Lung (tissue), 12 donors: ENCODE results near the gene NUBPL. TPM values are rescaled to one million over a fixed set of nuclear protein-coding genes. Genes with fewer than 3 reads are reported as not detected.
"Not testable (repeated sequence)": the region's sequence is repeated elsewhere in the genome, so short reads cannot be mapped to it uniquely, and the experiment has no call there.

Source experiments
- ATAC-seq: fragments of 200-7000 bp; cut with Tn5 transposase; one replicate; pipeline ENCODE4 v1.9.1; 2020; ENCODE audit warnings: moderate number of reproducible peaks; ENCODE audit not compliant: insufficient read depth, low FRiP score
- DNase-seq, 3 donors: peaks; one replicate each; pipeline ENCODE4 v3.0.0-alpha.2; 2013 to 2017
- H3K27ac ChIP-seq, 2 donors: one replicate each; pipeline ENCODE4 v1.5.1; 2013; ENCODE audit warnings: mild to moderate bottlenecking in 2 of 2, moderate library complexity in 2 of 2, control low read depth in 1 of 2, inconsistent platforms in 1 of 2, low read depth in 1 of 2, low read length in 1 of 2
- H3K27me3 ChIP-seq, 3 donors: one replicate each; pipeline ENCODE4 v1.5.1; 2013; ENCODE audit warnings: low read length in 2 of 3; ENCODE audit not compliant: control insufficient read depth in 3 of 3, insufficient read depth in 3 of 3
- H3K36me3 ChIP-seq, 4 donors: one replicate each; pipeline ENCODE4 v1.5.1; 2013; ENCODE audit warnings: low read length in 4 of 4, mild to moderate bottlenecking in 1 of 4, moderate library complexity in 1 of 4; ENCODE audit not compliant: control insufficient read depth in 4 of 4, insufficient read depth in 4 of 4
- H3K4me1 ChIP-seq, 5 donors: one replicate each; pipeline ENCODE4 v1.5.1; 2013; ENCODE audit warnings: low read length in 5 of 5, mild to moderate bottlenecking in 2 of 5, moderate library complexity in 1 of 5; ENCODE audit not compliant: control insufficient read depth in 5 of 5, insufficient read depth in 5 of 5
- H3K4me3 ChIP-seq: one replicate; pipeline ENCODE4 v1.5.1; 2013; ENCODE audit warnings: mild to moderate bottlenecking, control low read depth, moderate library complexity
- H3K9ac ChIP-seq, 2 donors: one replicate each; pipeline ENCODE4 v1.5.1; 2013; ENCODE audit warnings: low read length in 2 of 2, control low read depth in 1 of 2; ENCODE audit not compliant: insufficient read depth in 1 of 2
- H3K9me3 ChIP-seq, 4 donors: one replicate each; pipeline ENCODE4 v1.5.1; 2013; ENCODE audit warnings: low read length in 3 of 4, mild to moderate bottlenecking in 1 of 4, moderate library complexity in 1 of 4; ENCODE audit not compliant: control insufficient read depth in 4 of 4, insufficient read depth in 3 of 4
- WGBS, 2 donors: extraction: QIAGEN DNeasy Blood & Tissue Kit; methylation state at CpG; one replicate each; pipeline ENCODE4 v1.1.7; 2013; 5-methylcytosine and 5-hydroxymethylcytosine counted together
- polyA plus RNA-seq, 2 donors: library from polyadenylated mRNA; stranded (reverse); fragments of 200-250 nt; gene quantifications; one replicate each; pipeline ENCODE4 v1.2.1, GENCODE V29; 2013
- total RNA-seq, 2 donors: library from RNA; depleted of rRNA in 1 of 2; stranded (reverse); fragments of >200 nt in 1 of 2; gene quantifications; one replicate each; pipeline ENCODE4 v1.2.1, GENCODE V29; 2014 to 2021
- TF ChIP-seq, protein P1 (sequence below): IDR thresholded peaks from 2 replicates; pipeline ENCODE4 v1.5.1; 2012; ENCODE audit warnings: mild to moderate bottlenecking; ENCODE audit errors: control extremely low read depth, extremely low read depth
- donor health status: control.
- donor health status: control.
- donor health status: Bipolar disorder and iron deficiency.
- donor health status: healthy.
- donor health status: DM: yes; HTN: yes; CAD: no.

NUBPL gene
- total and polyA plus RNA-seq, 4 donors = 3.0 to 20.9 (median 9.5) TPM

DNA sequence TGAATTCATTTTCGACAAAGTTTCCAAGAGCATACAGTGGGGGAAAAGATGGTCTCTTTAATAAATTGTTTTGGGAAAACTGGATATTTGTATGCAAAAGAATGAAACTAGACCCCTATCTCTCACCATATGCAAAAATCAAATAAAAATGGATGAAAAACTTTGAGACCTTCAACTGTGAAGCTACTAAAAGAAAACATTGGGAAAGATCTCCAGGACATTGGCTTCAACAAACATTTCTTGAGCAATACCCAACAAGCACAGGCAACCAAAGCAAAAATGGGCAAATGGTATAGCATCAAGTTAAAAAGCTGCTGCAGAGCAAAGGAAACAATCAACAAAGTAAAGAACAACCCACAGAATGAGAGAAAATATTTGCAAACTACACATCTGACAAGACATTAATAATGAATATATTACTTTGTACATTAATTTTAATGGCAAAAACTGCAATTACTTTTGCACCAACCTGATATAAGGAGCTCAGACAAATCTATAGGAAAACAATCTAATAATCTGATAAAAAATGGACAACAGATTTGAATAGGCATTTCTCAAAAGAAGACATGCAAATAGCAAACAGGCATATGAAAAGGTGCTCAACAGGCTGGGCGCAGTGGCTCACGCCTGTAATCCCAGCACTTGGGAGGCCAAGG is 50.7 kb downstream of the NUBPL start:
- Histone ChIP-seq H3K36me3 (no peaks in the 10 kb centered on the region), H3K4me1 (no peaks in the 10 kb centered on the region), H3K27ac (no peak overlapping the region), H3K9me3 (peaks cover 0 to 5% (median 0%) of the 10 kb centered on the region in 4 donors), H3K27me3 (no peaks in the 10 kb centered on the region), H3K4me3 (no peak overlapping the region), H3K9ac (no peak overlapping the region)
- TF ChIP-seq, protein P1, sequence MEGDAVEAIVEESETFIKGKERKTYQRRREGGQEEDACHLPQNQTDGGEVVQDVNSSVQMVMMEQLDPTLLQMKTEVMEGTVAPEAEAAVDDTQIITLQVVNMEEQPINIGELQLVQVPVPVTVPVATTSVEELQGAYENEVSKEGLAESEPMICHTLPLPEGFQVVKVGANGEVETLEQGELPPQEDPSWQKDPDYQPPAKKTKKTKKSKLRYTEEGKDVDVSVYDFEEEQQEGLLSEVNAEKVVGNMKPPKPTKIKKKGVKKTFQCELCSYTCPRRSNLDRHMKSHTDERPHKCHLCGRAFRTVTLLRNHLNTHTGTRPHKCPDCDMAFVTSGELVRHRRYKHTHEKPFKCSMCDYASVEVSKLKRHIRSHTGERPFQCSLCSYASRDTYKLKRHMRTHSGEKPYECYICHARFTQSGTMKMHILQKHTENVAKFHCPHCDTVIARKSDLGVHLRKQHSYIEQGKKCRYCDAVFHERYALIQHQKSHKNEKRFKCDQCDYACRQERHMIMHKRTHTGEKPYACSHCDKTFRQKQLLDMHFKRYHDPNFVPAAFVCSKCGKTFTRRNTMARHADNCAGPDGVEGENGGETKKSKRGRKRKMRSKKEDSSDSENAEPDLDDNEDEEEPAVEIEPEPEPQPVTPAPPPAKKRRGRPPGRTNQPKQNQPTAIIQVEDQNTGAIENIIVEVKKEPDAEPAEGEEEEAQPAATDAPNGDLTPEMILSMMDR = no peak
- 95 to 98% methylated on average over 3 of the region's 3 CpGs for WGBS, 2 donors
- ATAC-seq = no peak
- no peak for DNase-seq

DNA sequence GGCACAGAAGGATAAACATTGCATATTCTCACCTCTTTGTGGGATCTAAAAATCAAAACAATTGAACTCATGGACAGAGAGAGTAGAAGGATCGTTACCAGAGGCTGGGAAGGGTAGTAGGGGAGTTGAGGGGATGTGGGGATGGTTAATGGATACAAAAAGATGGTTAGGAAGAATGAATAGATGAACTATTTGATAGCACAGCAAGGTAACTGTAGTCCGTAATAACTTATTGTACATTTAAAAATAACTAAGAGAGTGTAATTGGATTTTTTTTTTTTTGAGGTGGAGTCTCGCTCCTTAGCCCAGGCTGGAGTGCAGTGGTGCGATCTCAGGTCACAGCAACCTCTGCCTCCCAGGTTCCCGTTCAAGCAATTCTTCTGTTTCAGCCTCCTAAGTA is 52.0 kb downstream of the NUBPL start:
- Histone ChIP-seq H3K4me1 (no peaks in the 10 kb centered on the region), H3K27me3 (no peaks in the 10 kb centered on the region), H3K4me3 (no peak overlapping the region), H3K36me3 (no peaks in the 10 kb centered on the region), H3K9ac (no peak overlapping the region), H3K9me3 (peaks cover 0 to 5% (median 0%) of the 10 kb centered on the region in 4 donors), H3K27ac (no peak overlapping the region)
- DNase-seq (no peak), ATAC-seq (no peak)
- TF ChIP-seq, protein P1 = no peak
- WGBS, 2 donors = 94 to 97% methylated on average over 5 of the region's 5 CpGs

DNA sequence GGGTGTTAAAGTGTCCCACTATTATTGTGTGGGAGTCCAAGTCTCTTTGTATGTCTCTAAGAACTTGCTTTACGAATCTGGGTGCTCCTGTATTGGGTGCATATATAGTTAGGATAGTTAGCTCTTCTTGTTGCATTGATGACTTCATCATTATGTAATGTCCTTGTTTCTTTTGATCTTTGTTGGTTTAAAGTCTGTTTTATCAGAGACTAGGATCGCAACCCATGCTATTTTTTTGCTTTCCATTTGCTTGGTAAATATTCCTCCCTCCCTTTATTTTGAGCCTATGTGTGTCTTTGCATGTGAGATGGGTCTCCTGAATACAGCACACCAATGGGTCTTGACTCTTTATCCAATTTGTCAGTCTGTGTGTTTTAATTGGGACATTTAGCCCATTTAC is 57.7 kb downstream of the NUBPL start:
- not testable (repeated sequence) for H3K4me1 ChIP-seq, ATAC-seq, H3K9ac ChIP-seq, H3K4me3 ChIP-seq, DNase-seq, H3K27me3 ChIP-seq, H3K36me3 ChIP-seq, H3K27ac ChIP-seq
- 90 to 93% methylated on average over 2 of the region's 2 CpGs for WGBS, 2 donors
- H3K9me3 ChIP-seq = peaks cover 0 to 11% (median 9%) of the 10 kb centered on the region in 4 donors

DNA sequence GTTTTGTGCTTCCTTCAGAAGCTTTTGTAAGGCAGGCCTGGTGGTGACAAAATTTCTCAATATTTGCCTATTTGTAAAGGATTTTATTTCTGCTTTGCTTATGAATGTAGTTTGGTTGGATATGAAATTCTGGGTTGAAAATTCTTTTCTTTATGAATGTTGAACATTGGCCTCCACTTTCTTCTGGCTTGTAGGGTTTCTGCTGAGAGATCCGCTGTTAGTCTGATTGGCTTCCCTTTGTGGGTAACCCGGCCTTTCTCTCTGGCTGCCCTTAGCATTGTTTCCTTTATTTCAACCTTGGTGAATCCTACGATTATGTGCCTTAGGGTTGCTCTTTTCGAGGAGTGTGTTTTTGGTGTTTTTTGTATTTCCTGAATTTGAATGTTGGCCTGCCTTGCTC is 58.2 kb downstream of the NUBPL start:
- no peak for ATAC-seq
- peaks cover 0 to 4% (median under 1%) of the 10 kb centered on the region in 4 donors for H3K36me3 ChIP-seq
- 98 to 99% methylated on average over 4 of the region's 4 CpGs for WGBS, 2 donors

DNA sequence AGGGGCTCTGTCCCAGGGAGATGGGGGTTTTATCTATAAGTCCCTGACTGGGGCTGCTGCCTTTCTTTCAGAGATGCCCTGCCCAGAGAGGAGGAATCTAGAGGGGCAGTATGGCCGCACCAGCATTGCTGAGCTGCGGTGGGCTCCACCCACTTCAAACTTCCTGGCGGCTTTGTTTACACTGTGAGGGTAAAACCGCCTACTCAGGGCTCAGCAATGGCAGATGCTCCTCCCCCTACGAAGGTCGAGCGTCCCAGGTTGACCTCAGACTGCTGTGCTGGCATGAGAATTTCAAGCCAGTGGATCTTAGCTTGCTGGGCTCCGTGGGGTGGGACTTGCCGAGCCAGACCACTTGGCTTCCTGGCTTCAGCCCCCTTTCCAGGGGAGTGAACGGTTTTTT is 59.7 kb downstream of the NUBPL start:
- peaks cover 0 to 11% (median 9%) of the 10 kb centered on the region in 4 donors for H3K9me3 ChIP-seq
- H3K36me3 ChIP-seq, H3K9ac ChIP-seq, ATAC-seq, H3K4me3 ChIP-seq, H3K27me3 ChIP-seq, H3K4me1 ChIP-seq, H3K27ac ChIP-seq, DNase-seq: not testable (repeated sequence)
- WGBS, 2 donors = 96 to 99% methylated on average over 10 of the region's 10 CpGs

More for the DNA sequence above, 58.2 kb downstream of the NUBPL start:
- TF ChIP-seq, protein P1 = no peak
- H3K27me3 ChIP-seq = no peaks in the 10 kb centered on the region
- peaks cover 0 to 11% (median 9%) of the 10 kb centered on the region in 4 donors for H3K9me3 ChIP-seq
- H3K4me1 ChIP-seq = no peaks in the 10 kb centered on the region
- no peak overlapping the region for H3K27ac ChIP-seq
- H3K4me3 ChIP-seq = no peak overlapping the region
- DNase-seq = no peak
- no peak overlapping the region for H3K9ac ChIP-seq
